MCF 10A (cell line): ENCODE data around the gene MINAR2. TPM values are rescaled to one million over a fixed set of nuclear protein-coding genes. Genes with fewer than 3 reads are reported as not detected.

Experiments
- BruUV-seq: library from RNA; stranded (reverse); fragments of 400-500 nt; replicated peaks from 2 replicates; lab custom pipeline; 2021; lab: Mats Ljungman, UMichigan
- CTCF ChIA-PET: fragments of 300-600 bp; sonication (Branson Sonifier 250); formaldehyde crosslinking; extraction: SDS; loops from one replicate; lab custom pipeline; 2021; ENCODE audit warnings: antibody characterized with exemption, inconsistent platforms; lab: Yijun Ruan, JAX
- POLR2A ChIA-PET: fragments of 300-600, 350-650 bp; sonication (Branson Sonifier 250); formaldehyde crosslinking; extraction: SDS; loops from one replicate; lab custom pipeline; 2020; ENCODE audit warnings: antibody characterized with exemption, inconsistent platforms; lab: Yijun Ruan, JAX
- DNase-seq: peaks from one replicate; pipeline ENCODE4 v3.0.0-alpha.2; 2018; ENCODE audit not compliant: unreplicated experiment
- H3K27ac Mint-ChIP-seq: one replicate; pipeline ENCODE4 v1.8.0; 2022; ENCODE audit warnings: mild to moderate bottlenecking, low read depth, mixed read lengths; ENCODE audit not compliant: unreplicated experiment
- H3K27me3 Mint-ChIP-seq: one replicate; pipeline ENCODE4 v1.8.0; 2022; ENCODE audit warnings: mixed read lengths; ENCODE audit not compliant: insufficient read depth, unreplicated experiment
- H3K36me3 Mint-ChIP-seq: one replicate; pipeline ENCODE4 v1.8.0; 2022; ENCODE audit warnings: mild to moderate bottlenecking, moderate library complexity, mixed read lengths; ENCODE audit not compliant: insufficient read depth, unreplicated experiment
- H3K4me1 Mint-ChIP-seq: one replicate; pipeline ENCODE4 v1.8.0; 2022; ENCODE audit warnings: mixed read lengths; ENCODE audit not compliant: insufficient read depth, unreplicated experiment
- H3K4me3 Mint-ChIP-seq: one replicate; pipeline ENCODE4 v1.8.0; 2022; ENCODE audit warnings: mild to moderate bottlenecking, moderate library complexity, mixed read lengths; ENCODE audit not compliant: unreplicated experiment
- H3K9me3 Mint-ChIP-seq: one replicate; pipeline ENCODE4 v1.8.0; 2022; ENCODE audit warnings: mixed read lengths; ENCODE audit not compliant: unreplicated experiment
- intact Hi-C: fragments of 100-400 bp; cut with micrococcal nuclease; formaldehyde crosslinking; loops from 2 replicates; pipeline ENCODE4 v1.14.1; 2022
- total RNA-seq: library from RNA; stranded (reverse); gene quantifications from 2 replicates; pipeline ENCODE4 v1.2.3, GENCODE V29; 2022
- TF ChIP-seq, protein P1 (sequence below): fragments of 200-600 bp; IDR thresholded peaks from one replicate; pipeline ENCODE4 v1.8.0; 2022; ENCODE audit warnings: antibody characterized with exemption, mild to moderate bottlenecking; ENCODE audit not compliant: unreplicated experiment

Gene MINAR2
- total RNA-seq, 1 experiment from 2014 or later: not detected

DNA sequence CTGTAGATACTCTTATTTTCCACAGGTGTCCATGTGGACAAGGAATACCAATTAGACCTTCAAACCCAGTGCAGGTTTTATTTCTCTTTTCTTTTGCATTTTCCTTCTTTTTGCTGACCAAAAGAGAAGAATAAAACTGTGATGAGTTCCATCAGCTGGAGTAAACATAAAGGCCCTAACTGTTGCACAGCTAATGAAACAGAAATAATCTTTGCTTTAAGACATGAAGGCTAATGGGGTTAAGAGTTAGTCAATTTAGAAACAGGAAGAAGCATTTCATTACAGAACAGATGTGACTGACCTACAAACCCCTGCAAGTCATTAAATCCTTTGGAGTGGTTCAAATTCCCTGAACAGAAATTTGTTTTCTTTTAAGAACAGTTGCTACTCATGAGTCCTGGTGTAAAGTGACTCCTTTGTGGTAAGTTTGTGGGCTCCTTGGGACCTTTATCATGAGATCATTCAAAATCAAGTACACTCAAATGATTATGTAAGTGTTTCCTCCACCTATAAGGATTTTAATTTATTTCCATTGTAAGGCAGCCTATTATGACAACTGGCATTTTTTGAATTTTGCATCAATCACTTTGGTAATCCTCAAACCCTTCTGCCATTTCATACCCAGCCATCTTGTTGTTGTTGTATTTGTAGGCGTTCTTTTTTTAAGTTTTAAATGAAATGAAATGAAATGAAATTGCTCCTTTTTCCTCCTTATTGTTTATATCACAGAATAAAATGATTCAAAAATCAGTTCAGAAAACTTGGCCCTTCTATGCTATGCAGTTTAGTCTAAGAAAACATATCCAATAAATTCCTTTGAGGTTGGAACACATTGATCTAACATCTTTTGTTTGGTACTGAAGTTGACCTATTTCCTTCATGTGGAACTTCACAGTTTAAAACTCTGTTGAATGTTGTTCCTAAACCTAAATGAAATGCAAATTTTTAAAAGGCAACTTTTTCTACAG, 1.3 kb downstream of the MINAR2 start:
- H3K36me3 Mint-ChIP-seq: no peaks in the 10 kb centered on the region
- intact Hi-C loops: no loop called here
- CTCF ChIA-PET: interaction anchor here (0.7 kb wide), 1 partner anchor 623 kb away, joined by 3 read pairs; no protein-coding TSS in a partner anchor
- no peaks in the 10 kb centered on the region for H3K4me1 Mint-ChIP-seq
- POLR2A ChIA-PET: no interaction called here
- H3K4me3 Mint-ChIP-seq: no peak overlapping the region
- DNase-seq: no peak
- H3K27ac Mint-ChIP-seq: no peak overlapping the region
- H3K9me3 Mint-ChIP-seq: no peaks in the 10 kb centered on the region
- TF ChIP-seq, protein P1, sequence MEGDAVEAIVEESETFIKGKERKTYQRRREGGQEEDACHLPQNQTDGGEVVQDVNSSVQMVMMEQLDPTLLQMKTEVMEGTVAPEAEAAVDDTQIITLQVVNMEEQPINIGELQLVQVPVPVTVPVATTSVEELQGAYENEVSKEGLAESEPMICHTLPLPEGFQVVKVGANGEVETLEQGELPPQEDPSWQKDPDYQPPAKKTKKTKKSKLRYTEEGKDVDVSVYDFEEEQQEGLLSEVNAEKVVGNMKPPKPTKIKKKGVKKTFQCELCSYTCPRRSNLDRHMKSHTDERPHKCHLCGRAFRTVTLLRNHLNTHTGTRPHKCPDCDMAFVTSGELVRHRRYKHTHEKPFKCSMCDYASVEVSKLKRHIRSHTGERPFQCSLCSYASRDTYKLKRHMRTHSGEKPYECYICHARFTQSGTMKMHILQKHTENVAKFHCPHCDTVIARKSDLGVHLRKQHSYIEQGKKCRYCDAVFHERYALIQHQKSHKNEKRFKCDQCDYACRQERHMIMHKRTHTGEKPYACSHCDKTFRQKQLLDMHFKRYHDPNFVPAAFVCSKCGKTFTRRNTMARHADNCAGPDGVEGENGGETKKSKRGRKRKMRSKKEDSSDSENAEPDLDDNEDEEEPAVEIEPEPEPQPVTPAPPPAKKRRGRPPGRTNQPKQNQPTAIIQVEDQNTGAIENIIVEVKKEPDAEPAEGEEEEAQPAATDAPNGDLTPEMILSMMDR: no peak
- no TSS peak for BruUV-seq
- H3K27me3 Mint-ChIP-seq: peaks cover 18% of the 10 kb centered on the region

DNA sequence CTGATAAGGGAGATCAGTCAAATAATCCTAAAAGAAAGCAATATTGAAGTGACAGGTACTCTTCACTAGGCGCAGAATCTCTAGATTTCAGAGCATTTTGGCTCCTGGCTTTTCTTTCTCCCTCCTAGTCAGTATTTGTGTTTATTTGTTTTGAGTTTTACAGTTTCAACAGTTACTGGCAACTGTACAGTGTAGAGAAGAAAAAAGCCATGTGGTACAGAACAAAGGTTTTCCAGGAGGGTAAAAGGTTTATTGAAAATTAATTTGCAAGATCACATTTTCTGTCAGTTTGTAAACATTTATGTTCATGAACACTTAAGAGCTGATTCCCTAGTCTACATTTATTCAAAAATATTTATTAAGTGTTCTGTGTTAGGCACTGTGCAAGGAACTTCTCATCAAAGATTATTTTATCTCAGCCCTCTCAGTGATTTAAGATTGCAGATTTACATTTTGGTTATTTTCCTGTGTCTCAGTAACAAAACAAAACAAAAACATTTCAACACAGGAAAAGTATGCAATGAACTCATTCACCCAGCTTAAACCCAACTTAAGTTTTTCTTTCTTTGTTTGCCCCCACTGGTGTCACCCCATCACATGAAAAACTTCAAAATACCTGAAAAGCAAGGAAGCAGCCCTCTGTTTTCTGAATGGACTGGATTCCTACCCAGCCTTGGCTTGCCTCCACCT, 12.9 kb downstream of the MINAR2 start:
- no peak for DNase-seq
- intact Hi-C loops: no loop called here
- no TSS peak for BruUV-seq
- Mint-ChIP-seq H3K4me3 (no peak overlapping the region), H3K9me3 (peaks cover 8% of the 10 kb centered on the region), H3K36me3 (no peaks in the 10 kb centered on the region), H3K27me3 (peaks cover 11% of the 10 kb centered on the region), H3K4me1 (no peaks in the 10 kb centered on the region), H3K27ac (no peak overlapping the region)
- TF ChIP-seq, protein P1: no peak
- ChIA-PET CTCF (interaction anchor here (1.2 to 5.8 kb wide), 4 partner anchors 9 to 102 kb away, joined by 4 to 52 read pairs (median 13); no protein-coding TSS in a partner anchor), POLR2A (interaction anchor here (0.6 to 1.1 kb wide), 2 partner anchors 623 to 679 kb away, joined by 3 read pairs; no protein-coding TSS in a partner anchor)

- no peak for DNase-seq
- no peak overlapping the region for H3K4me3 Mint-ChIP-seq
- H3K4me1 Mint-ChIP-seq: peaks cover 1% of the 10 kb centered on the region
- TF ChIP-seq, protein P1: no peak
- H3K27ac Mint-ChIP-seq: no peak overlapping the region
- intact Hi-C loops: no loop called here
- ChIA-PET CTCF (interaction anchor here (0.5 to 19.5 kb wide), 8 partner anchors 7 to 593 kb away, joined by 3 to 931 read pairs (median 4); no protein-coding TSS in a partner anchor), POLR2A (no interaction called here)
- no peaks in the 10 kb centered on the region for H3K27me3 Mint-ChIP-seq
- H3K9me3 Mint-ChIP-seq: no peaks in the 10 kb centered on the region
- no peaks in the 10 kb centered on the region for H3K36me3 Mint-ChIP-seq
- BruUV-seq: no TSS peak
These were observed 15.8 kb downstream of the MINAR2 start for GRCh38 chr5:129763651-129764050.
